ENCODE data around the gene MLIP. TPM values are rescaled to one million over a fixed set of nuclear protein-coding genes. Genes with fewer than 3 reads are reported as not detected.

The MLIP gene
- total RNA-seq, 2 experiments from 2014 or later, result not detected

- POLR2A ChIA-PET, result no interaction called here
- no peaks in the 10 kb centered on the region for H3K27me3 Mint-ChIP-seq
- intact Hi-C loops (cut with micrococcal nuclease), result no loop called here
- no peaks in the 10 kb centered on the region for H3K36me3 Mint-ChIP-seq (ENCODE audit: low read depth)
- DNase-seq, result no peak
- H3K4me1 Mint-ChIP-seq (ENCODE audit: low read depth), result no peaks in the 10 kb centered on the region
- CTCF ChIA-PET, result no interaction called here
- no peak for ATAC-seq
- H3K9me3 Mint-ChIP-seq, result no peaks in the 10 kb centered on the region
- no peak overlapping the region for H3K27ac Mint-ChIP-seq
- TF ChIP-seq CTCF (IDR thresholded peaks at IDR 0.05), result no peak
- no peak overlapping the region for H3K4me3 Mint-ChIP-seq
Measured at GRCh38 chr6:54185885-54186284, 74.6 kb downstream of the MLIP start.

GRCh38 chr6:54188846-54189245 is 77.6 kb downstream of the MLIP start:
- DNase-seq, result no peak
- Mint-ChIP-seq H3K27ac (no peak overlapping the region), H3K4me1 (ENCODE audit: low read depth) (no peaks in the 10 kb centered on the region), H3K9me3 (no peaks in the 10 kb centered on the region), H3K27me3 (no peaks in the 10 kb centered on the region), H3K36me3 (ENCODE audit: low read depth) (no peaks in the 10 kb centered on the region), H3K4me3 (no peak overlapping the region)
- no peak for ATAC-seq
- TF ChIP-seq CTCF (IDR thresholded peaks at IDR 0.05), result no peak
- intact Hi-C loops (cut with micrococcal nuclease), result no loop called here
- ChIA-PET CTCF (no interaction called here), POLR2A (no interaction called here)

GRCh38 chr6:54191461-54191860 is 80.2 kb downstream of the MLIP start:
- DNase-seq (no peak), ATAC-seq (no peak)
- TF ChIP-seq CTCF (IDR thresholded peaks at IDR 0.05), result no peak
- ChIA-PET POLR2A (no interaction called here), CTCF (no interaction called here)
- H3K27me3 Mint-ChIP-seq, result no peaks in the 10 kb centered on the region
- no peaks in the 10 kb centered on the region for H3K36me3 Mint-ChIP-seq (ENCODE audit: low read depth)
- intact Hi-C loops (cut with micrococcal nuclease), result no loop called here
- H3K4me1 Mint-ChIP-seq (ENCODE audit: low read depth), result no peaks in the 10 kb centered on the region
- H3K9me3 Mint-ChIP-seq, result no peaks in the 10 kb centered on the region
- H3K4me3 Mint-ChIP-seq, result no peak overlapping the region
- H3K27ac Mint-ChIP-seq, result no peak overlapping the region

GRCh38 chr6:54192993-54193392 is 81.8 kb downstream of the MLIP start:
- POLR2A ChIA-PET, result no interaction called here
- ATAC-seq (no peak), DNase-seq (no peak)
- intact Hi-C loops (cut with micrococcal nuclease), result no loop called here
- no peak for TF ChIP-seq CTCF (IDR thresholded peaks at IDR 0.05)
- CTCF ChIA-PET, result no interaction called here
- Mint-ChIP-seq H3K27me3 (no peaks in the 10 kb centered on the region), H3K9me3 (no peaks in the 10 kb centered on the region), H3K27ac (no peak overlapping the region), H3K36me3 (ENCODE audit: low read depth) (no peaks in the 10 kb centered on the region), H3K4me1 (ENCODE audit: low read depth) (no peaks in the 10 kb centered on the region), H3K4me3 (no peak overlapping the region)

- no peaks in the 10 kb centered on the region for H3K4me1 Mint-ChIP-seq (ENCODE audit: low read depth)
- CTCF ChIA-PET, result no interaction called here
- intact Hi-C loops (cut with micrococcal nuclease), result no loop called here
- H3K27me3 Mint-ChIP-seq, result no peaks in the 10 kb centered on the region
- no peaks in the 10 kb centered on the region for H3K36me3 Mint-ChIP-seq (ENCODE audit: low read depth)
- no peak overlapping the region for H3K27ac Mint-ChIP-seq
- H3K9me3 Mint-ChIP-seq, result no peaks in the 10 kb centered on the region
- POLR2A ChIA-PET, result no interaction called here
- no peak for TF ChIP-seq CTCF (IDR thresholded peaks at IDR 0.05)
- H3K4me3 Mint-ChIP-seq, result no peak overlapping the region
- ATAC-seq (no peak), DNase-seq (no peak)
Measured at GRCh38 chr6:54193560-54193959, 82.3 kb downstream of the MLIP start.

Data from activated CD8-positive, alpha-beta T cell treated with anti-CD3 and anti-CD28 coated beads for 36 hours (primary cell).